SU-DHL-6 (cell line): ENCODE data around the gene CELF5.

ENCODE experiments used
- EZH2phosphoT487 ChIP-seq: fragments of 200-600 bp; sonication (generic), shearing (Covaris generic); conservative IDR thresholded peaks from 2 replicates; pipeline ENCODE4 v1.6.1; 2018; ENCODE audit warnings: mild to moderate bottlenecking, antibody characterized with exemption, low read length, moderate library complexity, mixed read lengths
- TF ChIP-seq, protein P1 (sequence below): fragments of 200-600 bp; sonication (generic); IDR thresholded peaks from one replicate; pipeline ENCODE4 v1.5.1; 2017; ENCODE audit warnings: antibody characterized with exemption, mild to moderate bottlenecking, low read length, moderate library complexity; ENCODE audit not compliant: insufficient read depth, poor library complexity, severe bottlenecking

GRCh38 chr19:3309724-3310123 lies 85.3 kb downstream of the CELF5 start:
- TF ChIP-seq, protein P1, sequence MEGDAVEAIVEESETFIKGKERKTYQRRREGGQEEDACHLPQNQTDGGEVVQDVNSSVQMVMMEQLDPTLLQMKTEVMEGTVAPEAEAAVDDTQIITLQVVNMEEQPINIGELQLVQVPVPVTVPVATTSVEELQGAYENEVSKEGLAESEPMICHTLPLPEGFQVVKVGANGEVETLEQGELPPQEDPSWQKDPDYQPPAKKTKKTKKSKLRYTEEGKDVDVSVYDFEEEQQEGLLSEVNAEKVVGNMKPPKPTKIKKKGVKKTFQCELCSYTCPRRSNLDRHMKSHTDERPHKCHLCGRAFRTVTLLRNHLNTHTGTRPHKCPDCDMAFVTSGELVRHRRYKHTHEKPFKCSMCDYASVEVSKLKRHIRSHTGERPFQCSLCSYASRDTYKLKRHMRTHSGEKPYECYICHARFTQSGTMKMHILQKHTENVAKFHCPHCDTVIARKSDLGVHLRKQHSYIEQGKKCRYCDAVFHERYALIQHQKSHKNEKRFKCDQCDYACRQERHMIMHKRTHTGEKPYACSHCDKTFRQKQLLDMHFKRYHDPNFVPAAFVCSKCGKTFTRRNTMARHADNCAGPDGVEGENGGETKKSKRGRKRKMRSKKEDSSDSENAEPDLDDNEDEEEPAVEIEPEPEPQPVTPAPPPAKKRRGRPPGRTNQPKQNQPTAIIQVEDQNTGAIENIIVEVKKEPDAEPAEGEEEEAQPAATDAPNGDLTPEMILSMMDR, result no peak
- no peak for TF ChIP-seq EZH2phosphoT487
